IPS DF 19.7 (cell line): ENCODE measurements around the gene ALPP.
"Not testable (repeated sequence)": the region's sequence is repeated elsewhere in the genome, so short reads cannot be mapped to it uniquely, and the experiment has no call there.

Experiments used
- DNase-seq: peaks from one replicate; pipeline ENCODE4 v3.0.0-alpha.2; 2013; ENCODE audit warnings: low read depth, low spot score

Gene ALPP

DNA sequence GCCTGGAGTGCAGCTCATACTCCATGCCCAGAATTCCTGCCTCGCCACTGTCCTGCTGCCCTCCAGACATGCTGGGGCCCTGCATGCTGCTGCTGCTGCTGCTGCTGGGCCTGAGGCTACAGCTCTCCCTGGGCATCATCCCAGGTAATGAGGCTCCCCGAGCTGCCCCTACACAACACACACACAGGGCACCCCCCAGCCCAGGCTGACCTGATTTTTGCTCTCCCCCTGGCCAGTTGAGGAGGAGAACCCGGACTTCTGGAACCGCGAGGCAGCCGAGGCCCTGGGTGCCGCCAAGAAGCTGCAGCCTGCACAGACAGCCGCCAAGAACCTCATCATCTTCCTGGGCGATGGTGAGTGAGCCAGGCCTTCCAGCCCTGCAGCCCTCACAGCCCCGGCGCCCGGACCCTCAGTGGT, at the start of gene ALPP:
ALPP (plus strand) TSS at position 17 of the 417 bp plus-strand sequence; CDS start at position 69, 52 bp downstream.
- DNase-seq, result not testable (repeated sequence)

DNA sequence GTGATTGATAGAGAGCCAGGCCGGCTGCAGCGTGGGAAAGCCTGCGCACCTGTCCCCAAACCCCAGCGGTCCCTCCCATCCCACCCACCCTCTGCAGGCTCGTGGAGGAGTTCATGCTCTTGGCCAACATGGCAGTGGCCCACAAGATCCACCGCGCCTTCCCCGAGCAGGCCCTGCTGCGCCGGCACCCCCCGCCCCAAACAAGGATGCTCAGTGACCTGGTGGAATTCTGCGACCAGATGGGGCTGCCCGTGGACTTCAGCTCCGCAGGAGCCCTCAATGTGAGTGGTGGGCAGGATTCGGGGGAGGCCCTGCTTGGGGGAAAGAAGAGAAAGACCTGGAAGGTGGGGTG, 48.9 kb upstream of the ALPP start:
- DNase-seq, result no peak

GRCh38 chr2:232330068-232330999, 48.2 kb upstream of the ALPP start:
- DNase-seq, result peak; percentile 48

GRCh38 chr2:232331061-232331460, 47.5 kb upstream of the ALPP start:
- not testable (repeated sequence) for DNase-seq

DNA sequence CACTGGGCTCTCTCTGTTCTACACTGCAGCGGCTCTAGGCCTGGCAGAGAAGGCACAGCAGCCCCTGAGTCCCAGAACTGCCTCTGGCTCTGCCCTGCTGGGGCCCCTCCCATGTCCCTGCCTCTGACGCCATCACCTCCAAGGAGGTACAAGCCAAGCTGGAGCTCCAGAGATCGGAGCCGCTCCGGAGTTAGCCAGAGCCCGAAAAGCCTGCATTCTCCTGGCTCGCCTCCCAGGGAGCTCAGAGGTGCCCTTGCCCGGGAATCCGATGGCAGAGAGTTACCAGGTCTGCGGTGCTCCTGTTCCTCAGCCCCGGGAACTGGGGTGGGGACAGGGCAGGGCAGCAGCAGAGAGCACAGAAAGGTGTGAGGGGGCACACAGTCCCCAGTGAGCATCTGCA, 46.9 kb upstream of the ALPP start:
- not testable (repeated sequence) for DNase-seq

- DNase-seq, result not testable (repeated sequence)
Measured at GRCh38 chr2:232332244-232332939, 46.2 kb upstream of the ALPP start.

GRCh38 chr2:232332940-232333259, 45.7 kb upstream of the ALPP start:
- no peak for DNase-seq

DNA sequence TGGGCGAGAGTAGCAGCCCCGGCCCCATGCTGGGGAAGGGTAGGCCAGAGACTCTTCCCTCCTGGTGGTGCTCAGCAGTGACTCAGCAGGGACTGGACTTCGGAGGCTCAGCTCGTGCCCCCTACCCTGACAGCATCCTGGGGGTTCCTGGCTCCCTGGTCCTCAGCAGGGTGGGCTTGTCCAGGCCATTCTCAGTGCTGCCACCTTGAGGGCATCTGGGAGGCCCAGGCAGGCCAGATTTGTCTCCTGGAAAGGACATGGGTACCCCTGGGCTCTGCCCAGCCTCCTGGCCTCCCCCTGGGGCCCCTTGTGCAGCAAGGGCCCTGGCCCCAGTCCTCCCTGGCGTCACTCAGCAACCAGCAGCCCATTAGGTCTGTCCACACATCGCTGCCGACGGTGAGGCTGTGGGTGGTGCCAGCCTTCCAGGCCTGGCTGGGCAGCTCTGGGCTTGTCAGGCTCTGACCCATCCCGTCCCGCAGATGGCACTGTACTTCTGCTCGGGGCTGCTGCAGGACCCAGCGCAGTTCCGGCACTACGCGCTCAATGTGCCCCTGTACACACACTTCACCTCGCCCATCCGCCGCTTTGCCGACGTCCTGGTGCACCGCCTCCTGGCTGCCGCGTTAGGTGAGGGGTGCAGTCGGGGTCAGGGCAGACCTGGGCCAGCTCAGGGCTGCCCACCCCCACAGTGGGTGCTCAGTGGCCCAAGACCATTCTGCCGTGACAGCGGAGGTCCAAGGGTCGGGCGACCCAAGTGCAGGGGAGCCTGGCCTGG, 45.0 kb upstream of the ALPP start:
- DNase-seq, result no peak

DNA sequence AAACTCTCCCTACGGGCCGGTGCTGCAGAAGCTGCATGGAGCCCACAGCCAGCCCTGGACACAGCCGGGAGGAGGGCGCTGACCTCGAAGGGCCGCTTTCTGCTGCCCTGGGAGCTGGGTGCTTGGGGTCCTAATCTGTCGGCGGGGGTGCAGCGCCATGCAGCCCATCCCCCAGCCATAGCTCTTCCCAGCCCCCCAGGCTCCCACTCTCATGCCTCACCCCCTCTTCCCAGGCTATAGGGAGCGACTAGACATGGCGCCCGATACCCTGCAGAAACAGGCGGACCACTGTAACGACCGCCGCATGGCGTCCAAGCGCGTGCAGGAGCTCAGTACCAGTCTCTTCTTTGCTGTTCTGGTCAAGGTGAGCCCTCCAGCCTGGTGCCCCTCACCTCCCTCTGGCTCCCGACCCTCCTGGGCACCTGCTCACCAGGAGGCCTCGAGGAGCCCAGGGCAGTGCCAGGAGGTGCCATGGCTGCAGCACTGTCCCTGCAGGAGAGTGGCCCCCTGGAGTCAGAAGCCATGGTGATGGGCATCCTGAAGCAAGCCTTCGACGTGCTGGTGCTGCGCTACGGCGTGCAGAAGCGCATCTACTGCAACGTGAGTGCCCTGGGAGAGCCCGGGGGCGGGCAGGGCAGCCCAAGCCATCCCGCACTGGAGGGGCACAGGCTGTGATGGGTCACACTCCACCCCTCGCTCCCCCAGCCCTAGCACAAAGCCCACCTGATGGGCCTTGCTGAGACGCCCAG, 44.2 kb upstream of the ALPP start:
- DNase-seq, result not testable (repeated sequence)

- not testable (repeated sequence) for DNase-seq
Measured at GRCh38 chr2:232334885-232335205, 43.7 kb upstream of the ALPP start.

GRCh38 chr2:232335206-232335858, 43.2 kb upstream of the ALPP start:
- not testable (repeated sequence) for DNase-seq

- no peak for DNase-seq
Measured at GRCh38 chr2:232335859-232336215, 42.7 kb upstream of the ALPP start.

DNA sequence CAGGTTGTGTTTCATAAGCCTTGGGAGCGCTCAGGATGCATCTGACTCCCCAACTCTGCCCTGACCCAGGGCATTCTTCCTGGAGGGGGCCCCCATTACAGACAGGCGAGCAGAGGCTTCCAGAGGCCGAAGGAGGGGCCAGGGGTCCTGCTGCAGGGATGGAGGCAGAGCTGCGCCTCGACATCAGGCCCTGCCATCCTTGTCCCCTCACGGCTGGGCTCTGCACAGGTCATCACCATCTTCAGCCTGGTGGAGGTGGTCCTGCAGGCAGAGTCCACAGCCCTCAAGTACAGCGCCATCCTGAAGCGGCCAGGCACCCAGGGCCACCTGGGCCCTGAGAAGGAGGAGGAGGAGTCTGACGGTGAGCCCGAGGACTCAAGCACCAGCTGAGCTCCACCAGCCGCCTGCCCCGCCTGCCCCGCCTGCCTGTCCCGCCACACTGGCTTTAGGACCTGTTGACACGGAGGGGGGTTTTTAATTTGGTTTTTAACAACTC, 42.3 kb upstream of the ALPP start:
- DNase-seq, result no peak

DNA sequence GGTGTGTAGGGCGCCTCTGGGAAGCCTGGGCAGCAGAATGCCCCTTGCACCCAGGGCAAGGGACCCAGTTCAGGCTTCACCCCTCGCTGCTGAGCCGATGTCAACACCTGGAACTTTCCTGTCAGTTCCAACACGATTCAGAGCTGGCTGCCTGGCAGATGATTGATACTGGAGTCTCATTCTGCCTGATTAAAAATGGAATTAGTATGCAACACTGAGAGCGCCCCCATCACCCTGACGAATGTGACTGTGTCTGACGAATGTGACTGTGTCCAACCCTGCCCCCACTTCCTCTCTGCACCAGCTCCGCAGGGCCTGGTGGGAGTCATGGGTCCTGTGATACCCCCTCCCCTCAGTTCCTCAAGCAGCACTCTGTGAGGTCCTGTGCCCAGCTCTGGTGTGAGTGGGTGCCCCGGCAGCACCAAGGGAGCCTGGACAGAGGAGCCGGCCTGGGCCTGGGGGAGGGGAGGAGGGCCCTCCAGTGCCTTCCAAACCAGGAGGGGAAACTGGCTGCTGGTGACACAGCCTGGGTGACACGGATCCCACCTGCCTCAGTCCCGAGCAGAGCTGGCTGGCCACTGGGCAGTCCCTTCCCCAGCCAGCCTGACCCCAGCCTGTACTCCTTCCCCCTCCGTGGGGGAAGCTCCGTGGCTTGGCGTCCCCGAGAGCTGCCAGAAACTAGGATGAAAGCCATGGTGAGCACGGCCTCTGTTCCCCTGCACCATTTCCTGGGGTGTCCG, 41.4 kb upstream of the ALPP start:
- no peak for DNase-seq

DNA sequence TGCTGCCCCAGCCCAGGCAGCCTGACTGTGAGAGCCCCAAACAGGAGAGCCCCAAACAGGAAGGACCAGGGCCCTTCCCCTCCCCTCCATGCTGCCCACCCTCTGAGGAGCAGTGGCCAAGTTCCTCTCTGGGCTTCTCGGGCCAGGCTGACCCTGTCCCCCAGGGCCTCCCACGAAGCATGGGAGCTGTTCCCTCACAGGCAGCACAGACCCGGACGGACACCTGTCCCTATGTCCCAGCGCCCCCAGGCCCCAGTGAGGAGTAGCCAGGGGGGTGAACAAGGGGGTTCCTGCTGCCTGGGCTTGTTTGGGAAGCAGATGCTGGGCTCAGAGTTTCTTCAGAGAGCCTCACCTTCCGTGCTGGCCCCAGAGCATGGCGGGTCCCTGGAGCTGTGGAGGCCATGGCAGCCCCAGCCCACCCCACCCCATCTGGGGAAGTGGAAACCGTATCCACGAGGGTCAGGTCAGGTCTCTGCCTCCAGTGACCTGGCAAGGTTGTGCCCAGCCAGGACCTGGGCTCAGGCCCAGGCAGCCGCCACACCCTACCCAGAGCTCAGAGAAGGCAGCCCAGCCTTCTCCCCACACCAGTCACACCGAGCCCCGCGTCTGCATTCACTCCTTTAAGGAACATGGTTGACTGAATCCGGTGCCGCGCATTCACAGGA, 40.3 kb upstream of the ALPP start:
- DNase-seq, result not testable (repeated sequence)

DNA sequence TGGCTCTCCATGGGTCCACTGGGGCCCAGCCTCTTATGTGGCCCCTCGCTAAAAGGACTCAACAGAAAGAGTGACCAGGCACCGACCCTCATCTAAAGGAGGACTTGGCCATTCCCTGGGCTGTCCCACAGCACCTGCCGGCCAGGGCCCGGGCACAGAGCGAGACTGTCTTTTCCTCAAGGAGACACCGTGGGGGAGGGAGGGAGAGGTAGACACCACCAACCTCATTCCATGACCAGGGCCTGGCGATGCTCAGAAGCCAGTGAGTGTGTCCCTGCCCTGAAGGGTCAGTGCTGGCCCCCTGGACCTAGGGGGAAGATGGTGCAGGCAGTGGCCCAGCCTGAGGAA, 39.8 kb upstream of the ALPP start:
- no peak for DNase-seq

DNA sequence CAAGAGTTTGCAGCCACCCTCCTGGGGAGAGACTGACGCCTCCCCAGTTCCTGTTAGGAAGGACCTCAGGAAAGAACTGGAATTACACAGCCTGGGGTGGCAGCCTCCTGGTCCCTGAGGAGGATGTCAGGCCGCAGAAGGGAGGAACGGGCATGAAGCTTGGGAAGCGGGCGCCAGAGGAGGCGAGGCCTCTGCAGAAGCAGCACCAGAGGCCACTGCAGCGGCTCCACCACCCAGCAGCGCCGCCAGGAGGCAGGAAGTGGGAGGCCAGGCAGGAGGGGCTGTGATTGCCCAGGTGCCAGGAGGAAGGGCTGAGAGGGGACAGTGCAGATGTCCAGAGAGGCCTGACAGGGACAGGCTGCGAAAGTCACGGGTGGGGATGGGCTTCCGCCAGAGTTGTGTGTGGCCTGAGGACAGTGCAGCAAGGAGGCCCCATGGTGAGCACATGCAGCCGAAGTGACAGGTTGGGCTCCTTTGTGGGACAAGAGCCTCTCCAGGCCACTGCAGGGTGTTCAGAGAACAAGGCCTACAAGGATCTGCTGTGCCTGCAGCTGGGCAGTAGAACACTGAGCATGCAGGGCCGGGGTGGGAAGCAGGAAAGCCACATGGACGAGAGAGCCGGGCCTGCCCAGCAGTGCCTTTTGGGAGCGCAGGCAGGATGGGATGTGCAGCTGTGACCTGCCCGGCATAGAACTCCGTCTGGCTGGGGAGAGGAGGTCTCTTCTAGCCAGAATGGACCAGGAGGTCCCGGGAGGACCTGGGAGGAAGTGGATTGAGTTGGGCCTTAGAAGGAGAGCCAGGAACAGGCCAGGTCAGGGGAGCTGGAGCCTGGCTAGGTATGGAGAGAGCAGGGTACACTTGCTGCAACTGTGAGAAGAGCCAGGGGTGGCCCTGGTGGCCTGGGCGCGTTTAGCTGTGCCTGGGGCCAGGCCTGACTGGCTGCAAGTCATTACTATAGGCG, 39.1 kb upstream of the ALPP start:
- DNase-seq, result no peak

GRCh38 chr2:232340171-232340935, 38.2 kb upstream of the ALPP start:
- no peak for DNase-seq
